A673 (cell line): Measurements from ENCODE around the gene TMEM183A.

ENCODE experiments used
- EZH2 ChIP-seq: fragments of 200-600 bp; sonication (generic); IDR thresholded peaks from 2 replicates; pipeline ENCODE4 v1.6.1; 2017; ENCODE audit warnings: borderline replicate concordance, low read depth, mild to moderate bottlenecking, mixed read lengths, antibody characterized with exemption, low read length; ENCODE audit not compliant: poor library complexity, severe bottlenecking
- TF ChIP-seq, protein P1 (sequence below): fragments of 300-800, 200-600 bp; sonication (generic); conservative IDR thresholded peaks from 2 replicates; pipeline ENCODE4 v1.5.1; 2017; ENCODE audit warnings: low read depth, mild to moderate bottlenecking, antibody characterized with exemption, low read length, moderate library complexity, mixed read lengths

DNA sequence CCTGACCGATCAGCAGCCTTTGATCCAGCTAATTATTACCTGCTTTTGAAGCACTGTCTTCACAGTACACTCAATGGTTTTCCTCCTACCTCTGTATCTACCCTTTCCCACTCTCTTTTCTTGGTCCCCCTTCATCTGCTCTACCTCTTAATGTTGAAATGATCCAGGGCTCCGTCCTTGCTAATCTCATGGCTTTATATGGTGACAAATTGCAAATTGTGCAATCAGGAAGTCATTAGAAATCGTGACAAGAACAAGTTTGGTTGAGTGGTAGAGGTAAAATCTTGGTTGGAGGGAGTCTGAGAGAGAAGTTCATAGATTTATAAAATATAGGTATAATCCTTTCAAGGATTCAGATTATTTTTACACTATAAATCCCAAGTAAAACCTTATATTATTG, 30.5 kb upstream of the TMEM183A start:
- TF ChIP-seq, protein P1, sequence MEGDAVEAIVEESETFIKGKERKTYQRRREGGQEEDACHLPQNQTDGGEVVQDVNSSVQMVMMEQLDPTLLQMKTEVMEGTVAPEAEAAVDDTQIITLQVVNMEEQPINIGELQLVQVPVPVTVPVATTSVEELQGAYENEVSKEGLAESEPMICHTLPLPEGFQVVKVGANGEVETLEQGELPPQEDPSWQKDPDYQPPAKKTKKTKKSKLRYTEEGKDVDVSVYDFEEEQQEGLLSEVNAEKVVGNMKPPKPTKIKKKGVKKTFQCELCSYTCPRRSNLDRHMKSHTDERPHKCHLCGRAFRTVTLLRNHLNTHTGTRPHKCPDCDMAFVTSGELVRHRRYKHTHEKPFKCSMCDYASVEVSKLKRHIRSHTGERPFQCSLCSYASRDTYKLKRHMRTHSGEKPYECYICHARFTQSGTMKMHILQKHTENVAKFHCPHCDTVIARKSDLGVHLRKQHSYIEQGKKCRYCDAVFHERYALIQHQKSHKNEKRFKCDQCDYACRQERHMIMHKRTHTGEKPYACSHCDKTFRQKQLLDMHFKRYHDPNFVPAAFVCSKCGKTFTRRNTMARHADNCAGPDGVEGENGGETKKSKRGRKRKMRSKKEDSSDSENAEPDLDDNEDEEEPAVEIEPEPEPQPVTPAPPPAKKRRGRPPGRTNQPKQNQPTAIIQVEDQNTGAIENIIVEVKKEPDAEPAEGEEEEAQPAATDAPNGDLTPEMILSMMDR = no peak
- TF ChIP-seq EZH2 = no peak
